HuH-7 (cell line): Measurements from ENCODE around the gene ERG28.
"Not testable (repeated sequence)": the region's sequence is repeated elsewhere in the genome, so short reads cannot be mapped to it uniquely, and the experiment has no call there.

ENCODE experiments used
- DNase-seq: peaks from one replicate; pipeline ENCODE4 v3.0.0; 2011; ENCODE audit warnings: low spot score

The ERG28 gene

DNA sequence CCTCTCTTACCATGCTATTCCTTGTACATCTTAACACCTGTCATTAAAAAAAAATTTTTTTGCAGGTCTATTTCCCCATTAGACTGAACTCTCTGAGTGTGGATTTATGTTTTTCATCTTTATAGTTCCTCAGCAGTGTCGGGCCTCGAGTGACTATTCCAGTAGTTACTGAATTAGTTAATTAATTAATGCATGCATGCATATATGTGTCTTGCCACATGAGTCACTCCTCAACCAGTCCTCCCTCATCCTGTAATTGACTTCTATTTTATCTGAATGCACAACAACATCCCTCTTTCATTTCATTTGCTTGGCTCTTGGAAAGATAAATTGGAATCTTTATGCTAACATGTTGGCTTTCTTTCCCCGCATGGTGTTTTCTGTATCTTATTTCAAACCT, 35.6 kb downstream of the ERG28 start:
- DNase-seq = no peak

DNA sequence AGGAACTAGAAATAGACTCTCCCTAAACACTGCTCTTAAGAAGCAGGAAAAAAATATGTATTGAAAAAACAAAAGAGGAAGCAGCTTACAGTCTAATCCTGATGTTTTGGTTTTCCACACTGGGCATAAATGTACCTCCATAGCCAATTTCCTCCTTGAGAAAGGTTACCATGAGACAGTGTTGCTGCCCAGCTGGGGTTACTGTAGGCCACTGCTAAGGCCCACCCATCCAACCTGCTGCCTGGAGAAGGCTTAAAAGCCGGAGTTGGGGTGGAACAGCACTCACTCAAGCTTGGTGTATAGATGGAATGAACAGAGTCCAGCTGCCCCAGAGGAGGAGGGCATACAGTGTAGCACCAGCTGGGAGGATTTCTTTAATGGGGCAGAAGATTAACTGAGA, 41.1 kb downstream of the ERG28 start:
- DNase-seq = no peak

DNA sequence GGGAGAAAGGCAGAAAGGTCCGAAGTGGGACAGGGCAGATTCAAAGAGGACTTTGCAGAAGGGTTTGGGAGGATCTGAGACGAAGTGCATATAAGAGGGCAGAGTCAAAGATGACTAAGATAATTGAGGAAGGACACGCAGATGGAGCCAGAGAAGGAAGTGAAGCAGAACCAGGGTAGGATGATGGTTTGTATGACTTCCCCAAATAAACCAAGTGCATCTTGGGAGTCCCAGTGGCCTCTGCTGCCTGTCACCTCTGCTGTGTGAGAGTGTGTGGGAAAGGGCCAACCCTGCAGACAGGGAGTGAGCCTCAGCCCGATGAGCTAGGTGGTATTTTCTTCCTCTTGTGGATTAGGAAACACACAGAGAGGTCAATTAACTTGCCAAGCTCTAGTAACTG, 45.5 kb downstream of the ERG28 start:
- no peak for DNase-seq

DNA sequence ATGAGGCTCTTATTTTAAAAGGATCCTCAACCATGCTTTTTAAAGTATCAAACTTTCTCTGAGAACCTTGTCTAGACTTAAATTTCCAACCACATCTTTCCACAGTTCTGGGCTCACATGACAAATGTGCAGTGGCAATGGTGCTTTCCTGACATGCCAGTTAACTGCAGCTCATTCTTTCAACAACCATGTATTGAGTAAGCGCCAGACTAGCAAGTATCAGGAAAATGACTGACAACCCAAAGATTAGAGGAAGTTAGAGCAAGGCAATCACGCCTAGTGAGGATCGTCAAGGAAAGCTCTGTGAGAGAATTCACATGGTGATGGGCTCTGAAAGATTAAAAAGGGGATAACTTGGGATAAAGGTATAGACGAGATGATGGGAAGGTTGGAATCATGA, 46.5 kb downstream of the ERG28 start:
- DNase-seq = no peak

DNA sequence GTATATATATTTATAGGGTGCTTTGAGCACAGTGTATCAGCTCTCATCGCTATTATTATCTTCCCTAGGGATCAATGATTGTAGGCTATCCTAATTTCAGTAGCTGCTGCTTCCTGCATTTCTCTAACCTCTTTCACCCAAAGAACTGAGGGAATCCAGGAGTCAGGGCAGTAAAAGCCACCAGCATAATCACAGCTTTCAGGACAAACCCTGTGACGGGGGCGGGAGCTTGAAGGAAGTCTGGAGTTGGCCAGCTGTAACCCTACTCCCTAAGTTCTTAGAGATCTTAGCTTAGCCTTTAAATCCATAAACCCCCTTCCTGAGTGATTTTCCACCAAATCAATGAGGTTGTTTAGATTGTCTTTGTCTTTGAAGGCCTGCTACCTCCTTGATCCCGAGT, 48.5 kb downstream of the ERG28 start:
- DNase-seq = no peak

DNA sequence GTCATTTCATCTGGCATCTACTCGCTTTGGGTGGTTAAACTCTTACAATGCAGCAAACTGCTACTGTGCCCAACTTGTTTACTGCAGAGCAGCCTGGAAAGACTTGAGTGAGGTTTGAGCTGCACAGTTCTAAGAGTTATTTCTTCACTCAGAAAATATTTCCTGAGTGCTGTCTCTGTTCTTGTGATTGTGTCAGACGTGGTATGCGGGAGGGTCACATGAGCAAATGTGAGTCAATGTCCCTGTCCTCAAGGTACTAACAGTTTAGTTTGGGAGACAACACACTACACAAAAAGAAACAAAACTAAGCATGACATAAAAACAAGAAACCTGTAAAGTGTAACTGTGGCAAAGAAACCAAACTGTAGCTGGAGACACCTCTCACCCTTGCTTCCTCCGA, 49.8 kb downstream of the ERG28 start:
- no peak for DNase-seq

DNA sequence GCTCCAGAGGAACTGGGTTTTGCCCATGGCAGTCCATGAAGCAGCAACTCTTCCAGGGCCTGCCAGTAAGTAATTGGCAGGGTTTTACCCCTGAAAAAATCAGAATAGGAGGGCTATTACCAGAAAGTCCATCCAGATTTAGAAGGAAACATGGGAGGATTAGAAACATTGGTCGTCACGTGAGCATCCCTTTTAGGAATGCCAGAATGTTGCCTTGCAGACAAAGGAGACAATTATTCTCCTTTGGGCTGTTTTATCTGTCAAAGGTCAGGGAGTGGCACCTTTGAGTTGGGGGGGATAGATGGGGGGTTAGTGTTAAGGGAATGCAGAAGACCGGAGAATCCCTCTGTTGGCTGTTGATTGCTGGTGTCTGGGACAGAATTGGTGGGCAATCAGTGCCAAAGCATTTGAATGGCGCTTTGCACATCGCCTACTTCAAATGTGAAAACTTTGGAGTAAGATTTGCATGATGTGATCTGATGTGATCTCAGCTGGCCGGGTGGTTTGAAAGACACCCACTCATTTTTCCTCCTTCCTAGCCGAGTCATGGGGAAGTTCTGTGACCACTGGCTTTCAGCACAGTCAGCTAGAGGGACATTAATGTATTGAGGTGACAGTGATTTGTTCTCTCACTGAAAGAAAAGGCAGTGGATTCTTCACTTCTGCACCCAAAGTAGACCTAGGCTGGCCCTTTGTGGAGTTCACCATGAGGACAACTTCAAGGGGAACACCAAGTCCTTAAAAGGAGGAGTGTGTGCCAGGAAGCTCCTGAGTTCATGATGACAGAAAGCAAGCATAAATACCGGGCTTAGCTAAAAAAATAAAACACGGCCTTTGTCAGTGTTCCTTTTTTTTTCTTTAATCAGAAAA, 50.8 kb downstream of the ERG28 start:
- DNase-seq = no peak

DNA sequence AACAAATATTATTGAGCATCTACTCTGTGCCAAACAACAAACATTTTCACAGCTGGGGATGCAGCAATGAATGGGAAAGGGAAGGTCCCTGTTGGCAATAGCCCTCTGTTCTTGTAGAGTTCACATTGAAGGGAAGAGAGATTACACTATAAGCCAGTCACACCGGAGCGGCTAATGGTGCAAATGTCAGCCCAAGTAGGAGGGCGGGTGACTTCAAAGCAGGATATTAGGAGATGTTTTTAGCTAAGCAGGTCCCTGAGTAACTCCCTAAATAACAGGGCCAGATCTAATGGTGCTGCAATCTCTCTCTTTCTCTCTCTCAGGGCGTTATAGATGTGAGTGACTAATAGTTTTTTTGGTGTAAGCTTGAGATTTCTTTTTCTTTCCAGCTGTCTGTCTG, 51.6 kb downstream of the ERG28 start:
- no peak for DNase-seq

DNA sequence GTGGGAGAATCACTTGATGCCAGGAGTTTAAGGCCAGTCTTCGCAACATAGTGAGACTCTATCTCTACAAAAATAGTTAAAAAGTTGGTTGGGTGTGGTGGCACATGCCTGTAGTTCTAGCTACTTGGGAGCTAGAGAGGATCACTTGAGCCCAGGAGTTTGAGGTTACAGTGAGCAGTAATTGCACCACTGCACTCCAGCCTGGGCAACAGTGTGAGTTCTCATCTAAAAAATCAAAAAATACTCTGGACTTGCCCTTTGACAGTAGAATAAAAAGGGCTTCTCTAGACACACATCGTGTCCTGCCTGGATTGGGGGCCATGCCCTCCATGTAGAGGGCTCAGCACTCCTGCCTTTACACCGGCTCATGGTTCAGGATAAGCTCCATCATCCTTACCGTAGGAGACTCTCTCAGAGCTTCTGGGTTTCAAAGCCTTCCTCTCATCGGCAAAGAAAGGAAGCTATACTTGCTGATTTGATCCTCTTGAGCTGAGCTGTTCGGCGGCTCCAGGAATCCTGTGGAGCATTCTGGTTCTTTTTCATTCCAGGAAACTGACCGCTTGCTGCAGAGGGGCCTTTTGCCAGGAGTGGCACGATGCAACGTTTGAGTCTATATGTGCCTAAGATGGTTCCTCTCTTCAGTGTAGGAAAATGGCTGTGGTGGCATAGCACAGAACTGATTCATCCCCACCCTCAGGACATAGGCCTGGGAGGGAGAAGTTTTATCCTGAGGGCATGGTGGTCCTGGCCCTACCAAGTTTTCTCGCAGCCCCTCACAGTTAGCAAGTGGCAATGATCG, 52.6 kb downstream of the ERG28 start:
- no peak for DNase-seq

DNA sequence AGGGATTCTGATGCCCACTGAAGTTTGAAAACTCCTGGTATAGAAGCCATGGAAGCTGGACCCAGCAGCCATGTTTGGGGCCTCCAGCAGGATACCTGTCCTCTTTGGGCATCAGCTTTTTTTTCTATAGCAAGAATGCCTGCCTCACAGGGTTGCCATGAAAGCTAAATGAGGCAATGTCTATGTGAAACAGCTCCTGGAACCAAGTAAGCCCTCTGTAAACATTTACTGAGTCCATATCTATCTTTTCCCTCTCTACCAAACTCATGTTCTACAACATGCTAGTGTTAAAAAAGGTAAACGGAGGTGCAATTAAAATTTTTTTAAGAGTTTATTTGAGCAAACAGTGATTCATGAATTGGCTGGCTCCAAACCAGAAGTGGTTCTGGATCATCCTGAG, 53.6 kb downstream of the ERG28 start:
- DNase-seq = no peak

DNA sequence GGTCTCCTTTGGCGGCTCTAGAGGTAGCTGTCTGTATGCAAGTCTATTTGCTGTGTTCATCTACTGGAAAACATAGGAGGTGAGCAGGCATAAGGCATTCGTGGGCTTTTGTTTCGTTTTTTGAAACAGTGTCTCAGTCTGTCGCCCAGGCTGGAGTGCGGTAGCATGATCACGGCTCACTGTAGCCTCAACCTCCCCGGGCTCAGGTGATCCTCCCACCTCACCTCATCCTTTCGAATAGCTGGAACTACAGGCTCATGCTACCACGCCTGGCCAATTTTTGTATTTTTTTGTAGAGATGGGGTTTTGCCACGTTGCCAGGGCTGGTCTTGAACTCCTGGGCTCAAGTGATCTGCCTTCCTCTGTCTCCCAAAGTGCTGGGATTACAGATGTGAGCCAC, 54.8 kb downstream of the ERG28 start:
- DNase-seq = no peak

DNA sequence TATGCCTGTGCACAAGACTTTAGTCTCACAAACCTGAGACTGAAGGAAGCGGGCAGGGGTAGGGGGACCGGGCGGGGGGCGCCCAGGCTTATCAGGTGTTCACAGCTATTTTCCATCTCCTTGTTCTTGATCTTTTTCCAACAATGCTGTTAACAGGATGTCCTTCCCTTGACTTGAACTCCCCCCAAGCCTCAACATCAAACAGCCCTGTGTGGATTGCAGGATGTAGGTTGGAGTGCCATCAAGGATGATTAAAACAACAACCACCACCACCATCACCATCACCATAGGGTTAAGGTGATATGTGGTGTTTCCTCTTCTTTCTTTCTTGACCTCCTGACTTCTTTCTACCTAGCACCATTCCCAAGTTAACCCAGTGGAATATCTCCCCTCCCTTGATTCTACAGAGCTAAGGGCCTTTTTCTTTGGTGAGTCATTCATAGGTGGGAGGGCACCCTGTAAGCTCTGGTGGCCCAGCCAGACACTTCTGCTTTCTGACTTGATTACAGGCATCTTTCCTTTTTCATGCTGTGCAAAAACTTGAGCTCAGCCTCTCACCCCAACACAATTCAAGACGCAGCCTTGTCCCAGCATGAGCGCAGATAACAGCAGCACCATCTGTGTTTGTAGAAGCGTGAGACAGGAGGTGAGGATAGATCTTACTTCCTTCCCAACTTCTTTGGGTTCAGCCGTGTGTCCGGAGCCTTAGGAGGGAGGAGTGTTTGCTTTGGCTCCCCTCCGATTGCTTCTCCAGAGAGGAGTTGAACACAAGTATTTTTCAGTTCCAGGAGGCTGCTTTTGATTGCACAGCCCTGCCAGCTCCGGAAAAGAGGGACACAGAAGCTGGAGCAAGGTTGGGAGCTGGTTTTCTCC, 55.5 kb downstream of the ERG28 start:
- no peak for DNase-seq

DNA sequence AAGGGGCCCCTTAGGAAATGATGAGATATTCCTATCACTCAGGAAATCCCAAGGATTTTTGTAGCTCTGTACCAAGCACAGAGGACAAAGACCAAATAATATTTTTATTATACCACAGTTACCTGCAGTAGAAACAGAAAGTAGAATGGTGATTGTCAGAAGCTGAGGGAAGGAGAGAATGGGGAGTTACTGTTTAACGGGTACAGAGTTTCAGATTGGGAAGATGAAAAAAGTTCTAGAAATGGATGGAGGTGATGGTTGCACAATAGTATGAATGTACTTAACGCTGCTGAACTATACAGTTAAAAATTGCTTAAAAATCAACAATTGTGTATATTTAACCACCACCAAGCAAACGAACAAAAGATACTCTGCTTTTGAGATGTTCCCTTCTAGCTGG, 58.2 kb downstream of the ERG28 start:
- no peak for DNase-seq

DNA sequence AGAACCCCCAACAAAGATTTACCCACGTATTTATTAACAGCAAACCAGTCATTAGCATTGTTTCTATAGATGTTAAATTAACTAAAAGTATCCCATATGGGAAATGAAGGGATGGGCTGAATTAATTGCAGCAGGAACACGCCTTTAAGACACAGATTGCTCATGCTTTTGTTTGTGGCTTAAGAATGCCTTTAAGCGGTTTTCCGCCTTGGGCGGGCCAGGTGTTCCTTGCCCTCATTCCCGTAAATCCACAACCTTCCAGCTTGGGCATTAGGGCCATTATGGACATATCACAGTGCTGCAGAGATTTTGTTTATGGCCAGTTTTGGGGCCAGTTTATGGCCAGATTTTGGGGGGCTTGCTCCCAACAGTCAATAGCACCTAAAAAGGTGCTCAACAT, 59.6 kb downstream of the ERG28 start:
- not testable (repeated sequence) for DNase-seq

DNA sequence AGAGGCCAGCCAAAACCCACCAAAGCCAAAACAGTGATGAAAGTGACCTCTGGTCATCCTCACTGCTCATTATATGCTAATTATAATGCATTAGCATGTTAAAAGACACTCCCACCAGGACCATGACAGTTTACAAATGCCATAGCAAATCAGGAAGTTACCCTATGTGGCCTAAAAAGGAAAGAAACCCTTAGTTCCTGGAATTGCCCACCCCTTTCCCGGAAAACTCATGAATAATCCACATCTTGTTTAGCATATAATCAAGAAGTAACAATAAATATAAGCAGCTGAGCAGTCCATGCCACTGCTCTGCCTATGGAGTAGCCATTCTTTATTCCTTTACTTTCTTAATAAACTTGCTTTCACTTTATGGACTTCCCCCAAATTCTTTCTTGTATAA, 60.6 kb downstream of the ERG28 start:
- DNase-seq = not testable (repeated sequence)
